HG03139 (cell line): ENCODE measurements around the gene KDR.

Source experiments
- ATAC-seq: cut with Tn5 transposase; IDR thresholded peaks from one replicate; pipeline ENCODE4 v1.9.1; 2021; ENCODE audit not compliant: unreplicated experiment

The KDR gene

GRCh38 chr4:55080174-55080865 is 45.1 kb downstream of the KDR start:
- ATAC-seq, result no peak

DNA sequence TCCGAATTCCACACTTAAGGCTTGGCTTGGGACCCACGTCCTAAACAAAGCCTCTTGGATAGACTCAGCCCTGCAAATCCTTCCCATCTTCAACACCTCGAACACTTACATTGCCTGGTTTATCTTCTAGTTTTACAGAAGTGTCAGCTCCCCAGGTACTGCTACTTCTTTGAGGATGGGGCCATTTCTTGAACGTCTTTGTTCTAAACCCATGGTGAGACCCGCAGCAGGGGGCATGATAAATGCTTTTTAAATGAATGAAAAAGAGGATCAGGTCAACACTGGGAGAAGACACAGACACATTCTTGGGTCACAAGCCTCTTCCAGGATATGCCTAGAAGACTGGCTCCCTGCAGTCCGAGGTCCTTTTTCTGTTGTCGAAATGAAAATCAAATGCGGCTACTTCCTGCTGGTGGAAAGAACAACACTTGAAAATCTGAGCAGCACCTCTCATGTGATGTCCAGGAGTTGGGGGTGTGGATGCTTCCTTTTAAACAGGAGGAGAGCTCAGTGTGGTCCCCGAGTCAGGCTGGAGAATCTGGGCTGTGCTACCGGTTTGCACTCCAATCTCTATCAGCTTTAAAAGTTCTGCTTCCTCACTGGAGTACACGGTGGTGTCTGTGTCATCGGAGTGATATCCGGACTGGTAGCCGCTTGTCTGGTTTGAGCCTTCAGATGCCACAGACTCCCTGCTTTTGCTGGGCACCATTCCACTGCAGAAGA is 45.8 kb downstream of the KDR start:
- no peak for ATAC-seq

GRCh38 chr4:55078987-55079386 is 46.4 kb downstream of the KDR start:
- no peak for ATAC-seq

DNA sequence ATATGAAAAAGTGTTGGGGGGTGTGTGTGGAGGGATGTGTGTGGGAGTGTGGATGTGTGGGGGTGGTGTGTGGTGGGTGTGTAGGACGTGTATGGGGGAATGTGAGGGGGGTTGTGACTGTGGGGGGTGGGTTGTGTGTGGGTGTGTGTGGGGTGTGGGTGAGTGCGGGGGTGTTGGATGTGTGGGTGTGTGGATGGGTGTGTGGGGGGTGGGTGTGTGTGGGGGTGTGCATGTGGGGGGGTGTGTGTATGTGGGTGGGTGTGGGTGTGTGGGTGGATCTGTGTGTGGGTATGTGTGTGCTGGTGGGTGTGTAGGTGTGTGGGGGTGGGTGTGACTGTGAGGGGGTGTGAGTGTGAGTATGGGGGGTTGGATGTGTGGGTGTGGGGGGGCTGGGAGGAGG is 47.8 kb downstream of the KDR start:
- no peak for ATAC-seq

DNA sequence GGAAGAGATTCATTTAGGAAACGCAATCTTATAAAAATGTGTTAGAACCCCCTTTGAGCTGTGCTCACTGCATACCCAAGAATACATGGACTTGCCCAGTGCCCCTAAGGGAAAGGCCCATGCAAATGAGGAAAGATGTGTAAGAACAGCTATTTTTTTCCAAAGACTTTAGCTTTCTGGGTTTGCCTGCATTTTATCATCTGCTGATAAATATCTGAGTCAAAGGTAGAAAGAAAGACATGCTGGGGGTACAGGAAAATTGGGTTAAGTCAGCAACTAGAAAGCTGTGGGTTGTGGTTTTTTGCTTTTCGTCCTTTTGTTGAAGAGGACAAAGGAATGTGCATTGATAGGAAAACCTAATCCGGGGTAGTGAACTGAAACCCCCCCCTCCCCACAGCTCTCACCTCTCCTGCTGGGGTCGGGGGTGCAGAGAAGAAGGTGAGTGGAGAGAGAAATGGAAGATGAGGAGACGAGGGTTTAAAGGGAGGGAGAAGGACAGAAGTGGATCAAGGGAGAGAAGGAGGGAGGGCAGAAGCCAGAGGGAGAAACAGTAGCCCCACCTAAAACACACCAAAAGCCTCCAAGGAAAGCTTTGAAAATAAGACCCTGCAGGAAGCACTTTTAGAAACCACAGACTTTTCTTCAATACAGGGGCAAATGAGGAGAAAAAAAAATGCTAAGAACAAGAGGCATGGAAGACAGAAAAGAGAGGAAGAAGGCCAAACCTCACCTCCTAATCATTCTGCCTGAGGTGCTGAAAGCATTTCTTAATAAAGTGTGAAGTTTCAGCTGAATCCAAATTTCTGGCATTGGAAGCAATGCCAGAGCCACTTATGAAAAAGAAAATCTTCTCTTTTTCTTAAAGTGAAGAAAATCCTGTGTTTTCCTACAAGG is 49.3 kb downstream of the KDR start:
- no peak for ATAC-seq

DNA sequence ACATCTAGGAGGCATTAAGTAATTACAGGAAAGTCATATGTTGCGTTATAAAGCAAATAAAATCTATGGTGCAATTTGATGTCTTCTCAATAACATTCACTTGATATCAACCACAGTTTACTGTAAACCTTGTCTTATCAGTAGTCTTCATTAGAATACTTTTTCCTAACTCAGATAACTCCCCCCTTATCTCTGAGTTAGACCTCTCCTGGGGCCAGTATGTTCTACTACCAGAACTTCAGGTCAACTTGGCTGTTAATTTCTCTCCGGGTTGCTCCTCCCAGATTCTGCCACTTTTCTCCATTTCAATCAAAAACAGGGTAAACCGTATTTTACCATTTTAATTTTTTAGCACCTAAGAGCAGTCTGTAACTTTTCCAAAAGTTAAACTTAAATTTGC is 50.0 kb downstream of the KDR start:
- ATAC-seq, result no peak

GRCh38 chr4:55074386-55074785 is 51.0 kb downstream of the KDR start:
- ATAC-seq, result no peak

GRCh38 chr4:55071951-55072350 is 53.4 kb downstream of the KDR start:
- no peak for ATAC-seq

- no peak for ATAC-seq
Measured at GRCh38 chr4:55069248-55069647, 56.1 kb downstream of the KDR start.

GRCh38 chr4:55068522-55068921 is 56.9 kb downstream of the KDR start:
- ATAC-seq, result no peak

- no peak for ATAC-seq
Measured at GRCh38 chr4:55066018-55066417, 59.4 kb downstream of the KDR start.

DNA sequence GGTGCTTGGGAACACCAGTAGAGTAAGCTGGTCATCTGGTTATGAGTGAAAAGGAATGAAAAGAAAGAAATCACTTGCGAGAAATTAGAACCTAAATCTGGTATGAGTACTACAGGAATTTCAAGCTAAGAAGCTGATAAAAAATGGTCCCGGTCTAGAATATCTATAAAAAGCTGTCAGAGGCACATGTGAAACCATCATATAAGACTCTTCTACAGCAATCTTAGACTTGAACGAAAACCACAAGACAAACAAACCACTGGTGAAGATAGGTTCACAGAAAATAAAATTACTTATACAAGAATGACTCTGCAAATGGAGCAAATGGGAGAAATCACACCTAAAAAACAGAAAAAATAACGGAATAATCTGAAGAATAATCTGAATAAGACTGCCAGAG is 69.9 kb downstream of the KDR start:
- ATAC-seq, result no peak

GRCh38 chr4:55051532-55051931 is 73.9 kb downstream of the KDR start:
- no peak for ATAC-seq

DNA sequence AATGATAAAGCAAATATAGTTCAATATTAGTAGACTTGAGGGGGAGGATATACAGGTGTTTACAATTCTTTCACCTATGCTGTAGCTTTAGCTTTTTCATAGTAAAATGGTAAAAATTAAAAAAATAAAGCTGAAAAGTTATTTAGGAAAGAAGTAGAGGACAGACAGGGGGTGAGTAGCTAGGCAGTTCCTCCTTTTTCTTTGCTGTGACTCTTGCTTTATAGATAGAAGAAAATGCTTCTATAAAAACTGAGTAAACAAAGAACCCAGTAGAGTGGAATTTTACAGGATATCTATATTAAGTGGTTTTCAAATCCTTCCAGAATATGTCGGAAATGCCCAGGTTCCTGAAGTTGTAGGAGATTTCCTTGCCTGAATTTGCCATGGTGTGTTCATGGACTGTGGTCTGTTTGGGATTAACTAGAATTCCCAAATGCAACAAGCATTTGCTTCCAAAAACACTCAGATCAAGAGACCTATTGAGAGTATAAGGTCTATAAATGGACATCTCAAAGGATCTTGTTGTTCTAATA is 74.9 kb downstream of the KDR start:
- ATAC-seq, result no peak

GRCh38 chr4:55038176-55038890 is 87.1 kb downstream of the KDR start:
- no peak for ATAC-seq

- no peak for ATAC-seq
Measured at GRCh38 chr4:55037728-55038127, 87.7 kb downstream of the KDR start.

DNA sequence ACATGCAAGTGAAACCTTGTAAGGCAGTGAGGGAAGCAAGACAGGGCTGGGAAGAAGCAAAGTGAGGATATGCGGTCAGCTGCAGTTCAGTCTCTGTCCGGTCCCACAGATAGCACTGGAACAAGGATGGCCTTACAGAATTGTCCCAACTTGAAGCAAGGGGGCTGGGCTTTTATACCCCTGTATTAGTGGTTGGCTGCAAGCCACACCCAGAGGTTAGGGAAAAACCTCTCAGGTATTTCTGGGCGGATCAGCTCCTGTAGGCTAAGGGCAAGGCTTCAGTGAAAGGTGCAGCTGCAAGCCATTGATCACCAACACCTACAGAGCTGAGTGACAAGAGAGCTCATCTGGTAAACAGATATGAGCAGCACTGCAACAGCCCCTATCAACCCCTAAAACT is 89.0 kb downstream of the KDR start:
- no peak for ATAC-seq

DNA sequence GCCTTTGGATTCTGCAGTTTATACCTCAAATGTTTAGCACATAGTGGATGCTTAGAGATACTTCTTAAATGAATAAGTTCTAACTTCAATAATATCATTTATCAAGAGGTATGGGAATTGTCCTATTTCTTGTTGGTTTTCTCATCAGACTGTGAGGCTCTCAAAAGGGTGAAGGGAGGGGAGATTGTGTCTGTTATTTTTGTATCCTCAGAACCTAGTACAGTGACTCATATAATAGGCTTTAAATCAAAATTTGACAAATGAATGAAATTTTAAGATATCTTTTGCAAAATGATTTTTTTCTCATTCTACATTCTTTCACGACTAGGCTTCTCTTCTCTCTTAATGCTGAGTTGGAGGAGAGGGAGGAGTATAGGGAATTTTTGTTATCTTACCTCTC is 89.5 kb downstream of the KDR start:
- no peak for ATAC-seq

GRCh38 chr4:55033296-55033695 is 92.1 kb downstream of the KDR start:
- no peak for ATAC-seq

DNA sequence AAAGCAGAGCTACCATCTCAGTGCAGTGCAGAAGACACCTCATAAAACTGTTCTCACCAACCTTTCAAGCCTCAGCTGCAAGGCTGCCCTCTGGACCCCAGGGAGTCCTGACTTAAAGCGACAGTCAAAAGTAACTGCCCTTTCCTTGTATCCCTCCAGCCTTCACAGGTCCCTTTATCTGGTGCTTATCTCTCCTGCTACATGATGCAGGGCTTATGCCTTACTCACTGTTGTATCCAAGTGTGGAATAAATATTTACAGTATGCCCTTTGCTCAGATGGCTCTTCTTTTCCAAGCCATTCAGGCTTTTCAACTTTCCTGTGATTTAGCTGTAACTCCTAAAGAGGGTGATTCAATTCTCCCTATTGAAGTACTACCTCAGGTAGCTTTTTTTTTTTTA is 92.6 kb downstream of the KDR start:
- ATAC-seq, result no peak

DNA sequence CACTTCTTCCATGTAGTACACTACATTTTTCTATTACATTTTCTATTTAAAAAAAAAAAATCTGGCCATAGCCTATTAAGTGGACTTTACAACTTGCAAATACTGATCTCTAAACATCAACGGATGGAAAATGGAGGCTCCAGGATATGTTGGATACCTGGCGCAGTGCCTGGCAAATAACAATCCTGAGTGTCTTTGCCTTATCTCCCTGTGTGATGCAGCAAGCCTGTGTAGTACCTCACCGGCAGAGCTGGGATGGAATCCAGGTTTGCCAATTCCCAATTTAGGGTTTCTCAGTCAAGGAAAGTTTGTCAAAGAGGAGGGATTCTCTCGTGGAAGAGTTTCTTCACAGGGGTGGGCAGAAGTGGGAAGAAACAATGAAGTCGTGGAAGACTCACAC is 93.2 kb downstream of the KDR start:
- no peak for ATAC-seq
